Keratinocyte (primary cell): ENCODE results near the gene NELL1. TPM values are rescaled to one million over a fixed set of nuclear protein-coding genes. Genes with fewer than 3 reads are reported as not detected.

Source experiments
- DNase-seq: peaks from one replicate; pipeline ENCODE4 v3.0.0-alpha.2; 2011; ENCODE audit warnings: low read depth, missing footprints, low spot score
- FAIRE-seq: peaks from 2 replicates; lab custom pipeline; 2011; peaks lifted over from hg19 to GRCh38; lab: Jason Lieb, UNC
- H2AFZ ChIP-seq: 2 replicates; pipeline ENCODE4 v1.6.0; 2012; ENCODE audit warnings: low read length, control low read depth, inconsistent platforms; ENCODE audit not compliant: control insufficient read depth
- H3K27ac ChIP-seq: 2 replicates; pipeline ENCODE4 v1.5.1; 2011; ENCODE audit warnings: low read length; ENCODE audit not compliant: control insufficient read depth, insufficient read depth
- H3K27me3 ChIP-seq: 3 replicates; pipeline ENCODE4 v1.6.0; 2011; ENCODE audit warnings: low read length; ENCODE audit not compliant: control insufficient read depth, insufficient read depth; ENCODE audit errors: extremely low read depth
- H3K36me3 ChIP-seq, 2 experiments: 2 replicates in 1 of 2; 3 replicates in 1 of 2; pipeline ENCODE4 v1.5.1; 2011; ENCODE audit warnings: low read length in 2 of 2, mild to moderate bottlenecking in 1 of 2; ENCODE audit not compliant: control insufficient read depth in 2 of 2, insufficient read depth in 2 of 2; ENCODE audit errors: extremely low read depth in 1 of 2
- H3K4me1 ChIP-seq: 3 replicates; pipeline ENCODE4 v1.5.1; 2011; ENCODE audit warnings: low read length; ENCODE audit not compliant: control insufficient read depth, insufficient read depth; ENCODE audit errors: extremely low read depth
- H3K4me2 ChIP-seq: 3 replicates; pipeline ENCODE4 v1.6.0; 2011; ENCODE audit warnings: low read depth, low read length; ENCODE audit not compliant: control insufficient read depth, insufficient read depth; ENCODE audit errors: extremely low read depth
- H3K4me3 ChIP-seq, 3 experiments: fragments of 200-600 bp in 1 of 3; sonication (generic) in 1 of 3; 2 replicates in 2 of 3; 3 replicates in 1 of 3; pipeline ENCODE4 v1.5.1; 2011 to 2016; ENCODE audit warnings: low read length in 3 of 3, mild to moderate bottlenecking in 3 of 3, control low read depth in 2 of 3, inconsistent platforms in 1 of 3, low read depth in 1 of 3, mixed read lengths in 1 of 3, mixed run types in 1 of 3, moderate library complexity in 1 of 3; ENCODE audit not compliant: control insufficient read depth in 2 of 3, insufficient read depth in 2 of 3; ENCODE audit errors: extremely low read depth in 1 of 3
- H3K79me2 ChIP-seq: 2 replicates; pipeline ENCODE4 v1.6.0; 2012; ENCODE audit warnings: low read length; ENCODE audit not compliant: control insufficient read depth, insufficient read depth
- H3K9ac ChIP-seq: 3 replicates; pipeline ENCODE4 v1.6.0; 2011; ENCODE audit warnings: low read length; ENCODE audit not compliant: control insufficient read depth, insufficient read depth; ENCODE audit errors: extremely low read depth
- H3K9me1 ChIP-seq: 3 replicates; pipeline ENCODE4 v1.6.0; 2011; ENCODE audit warnings: low read length; ENCODE audit not compliant: control insufficient read depth, insufficient read depth; ENCODE audit errors: extremely low read depth
- H3K9me3 ChIP-seq: 2 replicates; pipeline ENCODE4 v1.5.1; 2012; ENCODE audit warnings: low read depth, low read length; ENCODE audit not compliant: control insufficient read depth
- H4K20me1 ChIP-seq: 3 replicates; pipeline ENCODE4 v1.6.0; 2011; ENCODE audit warnings: low read length; ENCODE audit not compliant: control insufficient read depth, insufficient read depth; ENCODE audit errors: extremely low read depth
- CTCF ChIP-seq, 3 experiments: IDR thresholded peaks in 1 of 3; conservative IDR thresholded peaks in 1 of 3; optimal IDR thresholded peaks in 1 of 3; 2 replicates in 2 of 3; 3 replicates in 1 of 3; pipeline versions ENCODE3 to v1.5.1; 2011; ENCODE audit warnings: low read length in 3 of 3, mild to moderate bottlenecking in 3 of 3, moderate library complexity in 2 of 3, control low read depth in 1 of 3, inconsistent platforms in 1 of 3; ENCODE audit not compliant: insufficient read depth in 2 of 3; ENCODE audit errors: extremely low read depth in 1 of 3
- EZH2 ChIP-seq: IDR thresholded peaks from one replicate; pipeline ENCODE4 v1.6.1; 2012; ENCODE audit warnings: inconsistent platforms, mild to moderate bottlenecking, low read length, moderate library complexity
- dilution Hi-C: fragments of 300-500 bp; cut with MboI; formaldehyde crosslinking; loops from one replicate; pipeline ENCODE4 v1.7.0; 2020; ENCODE audit warnings: low sequenced_read_pairs; ENCODE audit not compliant: extremely low pct_ligation_motif_present
- polyA plus RNA-seq, 5 experiments: library from polyadenylated mRNA; depleted of rRNA in 3 of 5; stranded (reverse) in 3 of 5; stranded (forward) in 1 of 5; unstranded in 1 of 5; fragments of >200 nt; gene quantifications; 1 replicate in 1 of 5; 2 replicates in 3 of 5; 3 replicates in 1 of 5; pipeline versions ENCODE4 v1.2.1 to v1.2.3, GENCODE V29; 2011 to 2012; ENCODE audit warnings: missing spikeins in 2 of 5, low read depth in 1 of 5, low replicate concordance in 1 of 5

The NELL1 gene
- polyA plus RNA-seq, 1 donor (not counting 4 experiments of a cell fraction or from before 2014, with no cell fraction given), result not detected

GRCh38 chr11:21148376-21148775, 479.0 kb downstream of the NELL1 start:
- no peaks in the 10 kb centered on the region for H3K27me3 ChIP-seq
- FAIRE-seq (no peak), DNase-seq (no peak)
- H3K4me2 ChIP-seq, result no peak overlapping the region
- no peak overlapping the region for H2AFZ ChIP-seq
- H3K9me1 ChIP-seq, result no peaks in the 10 kb centered on the region
- dilution Hi-C loops, result no loop called here
- H3K79me2 ChIP-seq, result no peaks in the 10 kb centered on the region
- no peak overlapping the region for H3K27ac ChIP-seq
- H3K9me3 ChIP-seq, result no peaks in the 10 kb centered on the region
- H3K4me1 ChIP-seq, result no peaks in the 10 kb centered on the region
- H4K20me1 ChIP-seq, result no peaks in the 10 kb centered on the region
- no peak overlapping the region for H3K9ac ChIP-seq
- H3K36me3 ChIP-seq, result no peaks in the 10 kb centered on the region
- no peak overlapping the region for H3K4me3 ChIP-seq
- TF ChIP-seq EZH2 (no peak), CTCF (optimal IDR thresholded peaks at IDR 0.05 in 1 of 3, IDR thresholded peaks at IDR 0.05 in 1 of 3, conservative IDR thresholded peaks at IDR 0.05 in 1 of 3; ENCODE audit: extremely low read depth in 1 of 3, insufficient read depth in 2 of 3, low read length in 3 of 3) (no peak)

GRCh38 chr11:21160140-21160539, 490.8 kb downstream of the NELL1 start:
- dilution Hi-C loops, result no loop called here
- no peak overlapping the region for H3K4me3 ChIP-seq
- TF ChIP-seq CTCF (optimal IDR thresholded peaks at IDR 0.05 in 1 of 3, IDR thresholded peaks at IDR 0.05 in 1 of 3, conservative IDR thresholded peaks at IDR 0.05 in 1 of 3; ENCODE audit: extremely low read depth in 1 of 3, insufficient read depth in 2 of 3, low read length in 3 of 3) (no peak), EZH2 (no peak)
- no peaks in the 10 kb centered on the region for H3K4me1 ChIP-seq
- H3K9ac ChIP-seq, result no peak overlapping the region
- no peak for FAIRE-seq
- H4K20me1 ChIP-seq, result no peaks in the 10 kb centered on the region
- no peaks in the 10 kb centered on the region for H3K27me3 ChIP-seq
- H3K4me2 ChIP-seq, result no peak overlapping the region
- H3K79me2 ChIP-seq, result no peaks in the 10 kb centered on the region
- no peaks in the 10 kb centered on the region for H3K9me1 ChIP-seq
- no peak overlapping the region for H2AFZ ChIP-seq
- DNase-seq, result no peak
- H3K9me3 ChIP-seq, result no peaks in the 10 kb centered on the region
- no peaks in the 10 kb centered on the region for H3K36me3 ChIP-seq
- H3K27ac ChIP-seq, result no peak overlapping the region
